OCI-M2 (cell line): ENCODE results near the gene CCDC78.

Experiments used
- DNase-seq: peaks from one replicate; lab custom pipeline; 2025; ENCODE audit not compliant: unreplicated experiment; lab: John Stamatoyannopoulos, UW

CCDC78 gene

GRCh38 chr16:726438-727290 lies at the start of gene CCDC78, which contains the start of gene HAGHL:
CCDC78 (minus strand) TSS chr16:726443; CDS start chr16:726367, 76 bp downstream.
HAGHL (plus strand) TSS chr16:727106; CDS start chr16:727510, 404 bp downstream.
- DNase-seq: no peak

- no peak for DNase-seq
These were observed 49.1 kb upstream of the CCDC78 start for GRCh38 chr16:775236-775796.

GRCh38 chr16:774086-775001 lies 48.1 kb upstream of the CCDC78 start:
- no peak for DNase-seq

GRCh38 chr16:772959-773358 lies 46.7 kb upstream of the CCDC78 start:
- no peak for DNase-seq

- DNase-seq: no peak
These were observed 44.2 kb upstream of the CCDC78 start for GRCh38 chr16:770411-770810.

- DNase-seq: no peak
These were observed 43.7 kb upstream of the CCDC78 start for GRCh38 chr16:769934-770333.

GRCh38 chr16:769184-769784 lies 43.0 kb upstream of the CCDC78 start:
- no peak for DNase-seq

- no peak for DNase-seq
These were observed 42.2 kb upstream of the CCDC78 start for GRCh38 chr16:768428-768827.

- DNase-seq: no peak
These were observed 41.5 kb upstream of the CCDC78 start for GRCh38 chr16:767743-768235.

- DNase-seq: no peak
These were observed 40.8 kb upstream of the CCDC78 start for GRCh38 chr16:766820-767640.

- no peak for DNase-seq
These were observed 40.0 kb upstream of the CCDC78 start for GRCh38 chr16:766008-766819.

- DNase-seq: no peak
These were observed 39.2 kb upstream of the CCDC78 start for GRCh38 chr16:765488-765865.

- no peak for DNase-seq
These were observed 38.7 kb upstream of the CCDC78 start for GRCh38 chr16:764848-765487.

- no peak for DNase-seq
These were observed 38.0 kb upstream of the CCDC78 start for GRCh38 chr16:764184-764750.

- DNase-seq: no peak
These were observed 37.3 kb upstream of the CCDC78 start for GRCh38 chr16:763369-764183.

- DNase-seq: no peak
These were observed 36.5 kb upstream of the CCDC78 start for GRCh38 chr16:762595-763268.
